HG03575 (cell line): Measurements from ENCODE around the gene DDA1.
A peak's percentile ranks its signal among the peaks of the same experiment; 100 is the strongest.
"Not testable (repeated sequence)": the region's sequence is repeated elsewhere in the genome, so short reads cannot be mapped to it uniquely, and the experiment has no call there.

ENCODE experiments used
- ATAC-seq: cut with Tn5 transposase; IDR thresholded peaks from one replicate; pipeline ENCODE4 v1.9.1; 2021; ENCODE audit not compliant: unreplicated experiment, insufficient number of reproducible peaks, low FRiP score; ENCODE audit errors: extremely low read depth

The DDA1 gene

DNA sequence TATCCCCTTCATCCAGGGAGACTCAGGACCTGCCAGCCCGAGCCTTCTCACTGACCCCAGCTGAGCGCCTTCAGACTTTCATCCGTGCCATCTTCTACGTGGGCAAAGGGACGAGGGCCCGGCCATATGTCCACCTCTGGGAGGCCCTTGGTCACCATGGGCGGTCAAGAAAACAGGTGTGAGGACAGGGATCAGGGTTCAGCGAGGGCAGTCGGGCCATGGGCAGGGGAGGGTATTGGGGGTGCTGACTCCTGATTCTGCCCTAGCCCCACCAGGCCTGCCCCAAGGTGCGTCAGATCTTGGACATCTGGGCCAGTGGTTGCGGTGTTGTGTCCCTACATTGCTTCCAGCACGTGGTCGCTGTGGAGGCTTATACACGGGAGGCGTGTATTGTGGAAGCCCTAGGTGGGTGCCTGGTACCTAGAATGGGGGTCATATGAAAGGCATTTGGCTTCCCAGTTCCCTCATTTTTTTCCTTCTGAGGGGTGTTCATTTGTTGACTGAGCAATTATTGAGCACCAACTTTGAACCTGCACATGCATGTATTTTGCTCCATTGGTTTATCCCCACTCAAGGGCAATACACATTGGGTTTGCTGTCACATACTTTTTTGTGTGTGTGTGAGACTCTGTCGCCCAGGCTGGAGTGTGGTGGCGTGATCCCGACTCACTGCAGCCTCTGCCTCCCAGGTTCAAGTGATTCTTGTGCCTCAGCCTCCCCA lies 23.8 kb upstream of the DDA1 start:
- ATAC-seq, result no peak

DNA sequence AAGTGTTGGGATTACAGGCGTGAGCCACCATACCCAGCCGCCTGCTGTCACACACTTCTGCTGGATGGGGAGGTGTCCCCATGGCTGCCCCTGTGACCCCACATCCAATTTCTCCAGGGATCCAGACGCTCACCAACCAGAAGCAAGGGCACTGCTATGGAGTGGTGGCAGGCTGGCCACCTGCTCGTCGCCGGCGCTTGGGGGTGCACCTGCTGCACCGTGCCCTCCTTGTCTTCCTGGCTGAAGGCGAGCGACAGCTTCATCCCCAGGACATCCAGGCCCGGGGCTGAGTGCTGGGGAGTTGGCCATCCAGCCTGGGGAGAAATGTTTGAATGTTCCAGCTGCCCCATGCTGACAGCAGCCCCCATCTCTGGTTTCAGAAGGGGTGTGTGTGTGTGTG lies 23.1 kb upstream of the DDA1 start:
- no peak for ATAC-seq

DNA sequence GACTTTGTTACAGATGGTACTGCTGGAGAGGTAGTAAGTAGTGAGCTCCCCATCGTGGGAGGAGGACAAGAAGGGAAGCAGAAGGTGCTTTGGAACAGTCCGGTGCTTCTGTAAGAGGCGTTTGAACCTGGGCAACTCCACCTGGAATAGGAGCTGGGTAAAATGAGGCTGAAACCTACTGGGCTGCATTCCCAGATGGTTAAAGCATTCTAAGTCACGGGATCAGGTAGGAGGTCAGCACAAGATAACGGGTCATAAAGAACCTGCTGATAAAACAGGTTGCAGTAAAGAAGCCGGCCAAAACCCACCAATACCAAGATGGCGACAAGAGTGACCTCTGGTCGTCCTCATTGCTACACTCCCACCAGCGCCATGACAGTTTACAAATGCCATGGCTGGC lies 22.6 kb upstream of the DDA1 start:
- no peak for ATAC-seq

DNA sequence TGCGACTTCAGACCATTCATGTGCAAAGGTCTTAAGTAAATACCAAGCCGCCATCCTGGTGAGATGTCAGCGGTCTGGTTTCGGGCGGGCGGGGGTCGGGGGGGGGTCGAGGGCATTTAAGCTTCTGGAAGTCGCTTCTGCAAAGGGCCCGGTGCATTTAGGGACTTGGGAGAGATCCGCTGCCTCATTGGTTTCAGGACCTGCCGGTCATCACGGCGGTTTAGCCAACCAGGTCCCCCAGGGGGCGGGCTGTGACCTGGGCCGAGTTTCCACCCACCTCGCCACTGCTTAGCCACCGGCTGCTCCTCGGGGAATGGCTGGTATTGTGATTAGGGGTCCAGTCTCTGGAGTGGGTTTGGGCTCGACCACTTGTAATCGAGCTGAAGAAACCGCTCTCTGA lies 19.9 kb upstream of the DDA1 start:
- ATAC-seq, result no peak

- ATAC-seq, result no peak
Measured at GRCh38 chr19:17292301-17293074, 16.9 kb upstream of the DDA1 start.

- ATAC-seq, result no peak
Measured at GRCh38 chr19:17293605-17294004, 15.8 kb upstream of the DDA1 start.

- no peak for ATAC-seq
Measured at GRCh38 chr19:17294051-17294891, 15.1 kb upstream of the DDA1 start.

DNA sequence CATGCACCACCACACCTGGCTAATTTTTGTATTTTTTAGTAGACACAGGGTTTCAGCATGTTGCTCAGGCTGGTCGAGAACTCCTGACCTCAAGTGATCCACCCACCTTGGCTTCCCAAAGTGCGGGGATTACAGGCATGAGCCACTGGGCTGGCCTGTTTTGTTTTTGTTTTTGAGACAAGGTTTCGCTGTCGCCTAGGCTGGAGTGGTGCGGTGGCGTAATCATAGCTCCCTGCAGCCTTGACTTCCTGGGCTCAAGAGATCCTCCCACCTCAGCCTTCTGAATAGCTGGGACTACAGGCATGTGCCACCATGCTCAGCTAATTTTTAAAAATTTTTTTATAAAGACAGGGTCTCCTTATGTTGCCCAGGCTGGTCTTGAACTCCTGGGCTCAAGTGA lies 13.8 kb upstream of the DDA1 start:
- ATAC-seq, result not testable (repeated sequence)

- no peak for ATAC-seq
Measured at GRCh38 chr19:17296273-17296672, 13.1 kb upstream of the DDA1 start.

GRCh38 chr19:17296976-17297375 lies 12.4 kb upstream of the DDA1 start:
- no peak for ATAC-seq

DNA sequence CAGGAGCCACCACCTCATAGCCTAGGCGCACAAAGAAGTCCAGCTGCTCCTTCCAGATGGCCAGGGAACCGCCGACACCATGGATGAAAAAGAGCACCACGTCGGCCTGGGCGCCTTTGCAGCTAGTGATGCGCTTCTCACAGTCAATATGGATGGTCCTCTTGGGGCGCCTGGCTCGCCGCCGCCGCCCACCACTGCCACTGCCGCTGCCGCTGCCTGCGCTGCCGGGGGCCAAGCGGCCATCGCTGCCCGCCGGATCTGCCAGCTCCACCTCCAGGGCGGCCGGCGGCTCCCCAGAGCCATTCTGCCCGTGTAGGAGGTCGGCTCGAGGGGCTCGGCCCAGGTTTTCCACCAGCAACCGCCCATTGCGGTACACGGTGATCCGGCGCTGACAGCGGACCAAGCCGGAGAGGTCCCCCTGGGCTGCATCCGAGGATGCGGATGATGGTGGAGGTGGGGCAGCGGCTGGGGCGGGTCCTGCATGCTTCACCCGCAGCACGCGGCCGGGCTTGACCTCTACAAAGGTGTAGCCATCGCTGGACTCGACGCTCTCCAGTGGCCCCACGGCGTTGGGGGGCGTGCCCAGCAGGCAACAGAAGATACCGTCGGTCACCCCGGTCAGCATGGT lies 8.3 kb upstream of the DDA1 start:
- ATAC-seq, result no peak

- ATAC-seq, result no peak
Measured at GRCh38 chr19:17302391-17303166, 6.8 kb upstream of the DDA1 start.

DNA sequence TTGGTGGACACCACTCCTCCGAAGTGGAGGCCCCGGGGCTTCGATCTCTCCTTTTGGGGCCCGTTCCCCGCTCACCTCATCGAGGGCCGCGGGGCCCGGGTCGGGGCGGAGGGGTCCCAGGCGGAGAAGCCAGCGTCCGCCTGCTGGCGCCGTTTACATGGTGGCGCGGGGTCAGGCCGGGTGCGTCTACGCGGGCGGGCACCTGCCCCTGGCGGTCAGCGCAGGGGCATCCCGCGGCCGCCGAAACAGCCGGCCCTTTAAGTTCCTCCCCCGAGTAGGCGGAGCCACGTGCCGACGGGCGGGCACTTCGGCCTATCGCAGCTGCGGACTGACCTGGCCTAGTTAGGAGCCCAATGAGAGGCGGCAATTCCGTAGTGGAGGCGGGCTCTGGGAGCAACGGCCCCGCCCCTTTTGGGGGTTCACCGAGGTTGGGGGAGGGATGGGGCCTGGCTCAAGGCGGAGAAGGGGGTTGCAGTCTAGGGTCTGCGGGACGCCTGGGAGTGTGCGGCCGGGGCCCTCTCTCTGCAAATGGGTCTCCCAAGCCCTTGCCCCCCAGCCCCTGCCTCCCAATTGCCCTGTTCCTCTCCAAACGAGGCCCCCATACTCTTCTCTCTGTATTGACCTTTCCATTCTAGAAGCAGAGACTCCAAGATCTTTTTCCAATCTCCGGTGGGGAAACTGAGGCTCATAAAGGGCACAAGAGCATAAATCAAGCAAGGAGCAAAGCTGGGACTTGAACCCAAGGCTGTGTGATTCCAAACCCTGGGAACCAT lies 6.0 kb upstream of the DDA1 start, which contains the start of gene ABHD8:
ABHD8 (minus strand) TSS at position 259 of the 773 bp plus-strand sequence. CDS start 1,809 bp downstream, outside the sequence.
- ATAC-seq, result no peak

- no peak for ATAC-seq
Measured at GRCh38 chr19:17303940-17304267, 5.5 kb upstream of the DDA1 start.

DNA sequence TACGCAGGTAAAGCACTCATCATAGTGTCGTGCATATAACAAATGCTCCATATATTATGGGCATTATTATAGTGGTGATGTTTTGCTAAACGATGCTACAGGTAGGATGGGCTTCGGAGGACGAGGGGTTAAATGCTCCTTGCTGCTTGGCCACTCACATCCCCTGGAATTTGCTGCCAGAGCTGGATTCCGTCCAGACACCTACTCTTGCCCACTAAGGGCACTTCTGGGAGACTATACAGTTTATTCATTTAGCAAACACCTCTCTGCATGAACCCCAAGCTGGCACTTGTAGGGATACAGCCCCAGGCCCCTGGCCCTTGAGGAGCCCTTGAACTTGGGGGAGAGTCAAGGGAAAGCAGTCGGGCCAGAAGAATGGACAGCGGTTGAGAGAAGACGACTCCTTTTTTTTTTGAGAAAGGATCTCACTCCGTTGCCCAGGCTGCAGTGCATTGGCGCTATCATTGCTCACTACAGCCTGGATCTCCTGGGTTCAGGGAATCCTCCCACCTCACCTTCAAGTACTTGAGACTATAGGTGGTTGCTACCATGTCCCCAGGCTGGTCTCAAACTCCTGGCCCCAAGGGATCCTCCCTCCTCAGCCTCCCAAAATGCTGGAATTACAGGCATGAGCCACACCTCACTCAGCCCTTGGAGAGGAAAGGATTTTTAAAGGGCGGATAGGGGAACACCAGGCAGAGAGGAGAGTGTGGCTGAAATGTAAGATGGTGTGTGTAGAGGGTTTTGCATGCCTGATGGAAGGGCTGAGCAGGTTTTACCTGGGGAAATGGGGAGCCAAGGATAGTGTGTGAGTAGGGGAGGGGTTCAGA lies 4.8 kb upstream of the DDA1 start:
- no peak for ATAC-seq

- no peak for ATAC-seq
Measured at GRCh38 chr19:17305216-17305516, 4.2 kb upstream of the DDA1 start.

- ATAC-seq, result peak; percentile 34
Measured at GRCh38 chr19:17305517-17306284, 3.7 kb upstream of the DDA1 start, which contains the start of gene MRPL34. Gene MRPL34 (plus strand): TSS chr19:17305872. CDS start chr19:17305893, 21 bp downstream.
